Upper lobe of left lung (tissue), 4 donors: ENCODE measurements around the gene CHD9.

ENCODE experiments used
- CTCF ChIP-seq, 6 experiments: fragments of 450-650 bp in 4 of 6; fragments of 200-600 bp in 2 of 6; sonication (generic) in 2 of 6; IDR thresholded peaks; one replicate each; pipeline ENCODE4 v1.5.1; 2016 to 2019; ENCODE audit warnings: antibody characterized with exemption in 6 of 6
- EP300 ChIP-seq, 4 donors: sonication (generic); formaldehyde crosslinking; IDR thresholded peaks; one replicate each; pipeline ENCODE4 v1.5.1; 2017; ENCODE audit warnings: antibody characterized with exemption in 4 of 4, control low read depth in 2 of 4
- POLR2A ChIP-seq, 4 donors: fragments of 450-650 bp; IDR thresholded peaks; one replicate each; pipeline ENCODE4 v1.5.1; 2016 to 2017; ENCODE audit warnings: antibody characterized with exemption in 4 of 4, mild to moderate bottlenecking in 2 of 4
- POLR2AphosphoS5 ChIP-seq, 2 donors: sonication (generic); formaldehyde crosslinking; IDR thresholded peaks; one replicate each; pipeline ENCODE4 v1.5.1; 2017; ENCODE audit warnings: antibody characterized with exemption in 2 of 2

GRCh38 chr16:53057658-53058057 lies 2.9 kb downstream of the CHD9 start:
- no peak for TF ChIP-seq EP300 (IDR thresholded peaks at IDR 0.05)
- no peak for TF ChIP-seq POLR2A (IDR thresholded peaks at IDR 0.05)
- no peak for TF ChIP-seq CTCF (IDR thresholded peaks at IDR 0.05)
- no peak for TF ChIP-seq POLR2AphosphoS5 (IDR thresholded peaks at IDR 0.05)
